T follicular helper cell (primary cell): ENCODE measurements around the gene TWF2.
A peak's percentile ranks its signal among the peaks of the same experiment; 100 is the strongest.

ENCODE experiments used
- DNase-seq: peaks from one replicate; pipeline ENCODE4 v3.0.0-alpha.2; 2020; ENCODE audit warnings: low read depth

Gene TWF2

GRCh38 chr3:52237657-52238172, 1.2 kb downstream of the TWF2 start:
- no peak for DNase-seq

- no peak for DNase-seq
Observed at GRCh38 chr3:52237006-52237656, 1.8 kb downstream of the TWF2 start.

GRCh38 chr3:52236424-52236886, 2.5 kb downstream of the TWF2 start:
- no peak for DNase-seq

GRCh38 chr3:52234516-52235447, 4.2 kb downstream of the TWF2 start:
- DNase-seq = no peak

- DNase-seq = no peak
Observed at GRCh38 chr3:52233968-52234367, 5.0 kb downstream of the TWF2 start.

GRCh38 chr3:52233108-52233591, 5.8 kb downstream of the TWF2 start:
- DNase-seq = no peak

- DNase-seq = no peak
Observed at GRCh38 chr3:52232279-52233107, 6.5 kb downstream of the TWF2 start.

- DNase-seq = peak; percentile 86
Observed at GRCh38 chr3:52231502-52232278, 7.3 kb downstream of the TWF2 start.

- no peak for DNase-seq
Observed at GRCh38 chr3:52230889-52231499, 8.0 kb downstream of the TWF2 start.

- DNase-seq = no peak
Observed at GRCh38 chr3:52230461-52230860, 8.5 kb downstream of the TWF2 start.

GRCh38 chr3:52229656-52230055, 9.3 kb downstream of the TWF2 start:
- no peak for DNase-seq

GRCh38 chr3:52228751-52229291, 10.1 kb downstream of the TWF2 start:
- DNase-seq = no peak

- no peak for DNase-seq
Observed at GRCh38 chr3:52228266-52228665, 10.7 kb downstream of the TWF2 start.

GRCh38 chr3:52227766-52228165, 11.2 kb downstream of the TWF2 start:
- no peak for DNase-seq

- no peak for DNase-seq
Observed at GRCh38 chr3:52227117-52227516, 11.8 kb downstream of the TWF2 start.

GRCh38 chr3:52226229-52226817, 12.6 kb downstream of the TWF2 start:
- DNase-seq = no peak

GRCh38 chr3:52225452-52226228, 13.3 kb downstream of the TWF2 start, which contains the start of gene TLR9:
TSS of gene TLR9 (minus strand) at chr3:52225645. CDS start at chr3:52225529, 116 bp downstream.
- no peak for DNase-seq

- DNase-seq = no peak
Observed at GRCh38 chr3:52223449-52224408, 15.2 kb downstream of the TWF2 start.
